ENCODE data around the gene SLC6A4.
"Not testable (repeated sequence)": the region's sequence is repeated elsewhere in the genome, so short reads cannot be mapped to it uniquely, and the experiment has no call there.

The SLC6A4 gene

GRCh38 chr17:30188211-30188939, 47.1 kb downstream of the SLC6A4 start:
- FAIRE-seq (no peak), DNase-seq (ENCODE audit: extremely low spot score, insufficient read length, low read depth) (no peak)

DNA sequence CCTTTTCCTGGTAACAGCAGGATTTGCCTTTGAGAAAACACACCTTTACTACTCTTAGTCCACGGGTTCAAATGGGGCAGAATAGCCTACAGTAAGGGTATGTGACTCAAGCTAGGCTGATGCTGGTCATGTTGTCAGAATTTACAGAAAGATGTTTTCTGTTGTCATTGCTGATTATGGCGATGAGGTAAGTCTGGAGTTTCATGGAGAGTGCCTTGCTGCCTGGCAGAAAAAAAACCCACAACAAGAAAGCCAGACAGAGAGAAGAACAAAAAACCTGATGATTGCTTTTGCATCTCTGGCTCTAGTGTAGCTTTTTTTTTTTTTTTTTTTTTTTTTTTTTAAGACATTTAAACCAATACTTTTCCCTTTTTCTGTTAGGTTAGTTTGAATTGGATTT, 47.9 kb downstream of the SLC6A4 start:
- FAIRE-seq (no peak), DNase-seq (ENCODE audit: extremely low spot score, insufficient read length, low read depth) (no peak)

GRCh38 chr17:30186761-30187160, 48.7 kb downstream of the SLC6A4 start:
- FAIRE-seq: no peak

GRCh38 chr17:30176855-30177254, 58.6 kb downstream of the SLC6A4 start:
- FAIRE-seq: no peak
- DNase-seq (ENCODE audit: extremely low spot score, insufficient read length, low read depth): no peak

More at GRCh38 chr17:30186761-30187160, 48.7 kb downstream of the SLC6A4 start:
- DNase-seq (ENCODE audit: extremely low spot score, insufficient read length, low read depth): no peak

- DNase-seq (ENCODE audit: extremely low spot score, insufficient read length, low read depth) (no peak), FAIRE-seq (no peak)
These were observed 60.9 kb downstream of the SLC6A4 start for GRCh38 chr17:30174556-30174955.

- DNase-seq (ENCODE audit: extremely low spot score, insufficient read length, low read depth): peak; percentile 54
- peak; percentile 98 for FAIRE-seq
These were observed 61.8 kb downstream of the SLC6A4 start for GRCh38 chr17:30173649-30174048.

- no peak for FAIRE-seq
- DNase-seq (ENCODE audit: extremely low spot score, insufficient read length, low read depth): no peak
These were observed 62.9 kb downstream of the SLC6A4 start for GRCh38 chr17:30172560-30172959.

DNA sequence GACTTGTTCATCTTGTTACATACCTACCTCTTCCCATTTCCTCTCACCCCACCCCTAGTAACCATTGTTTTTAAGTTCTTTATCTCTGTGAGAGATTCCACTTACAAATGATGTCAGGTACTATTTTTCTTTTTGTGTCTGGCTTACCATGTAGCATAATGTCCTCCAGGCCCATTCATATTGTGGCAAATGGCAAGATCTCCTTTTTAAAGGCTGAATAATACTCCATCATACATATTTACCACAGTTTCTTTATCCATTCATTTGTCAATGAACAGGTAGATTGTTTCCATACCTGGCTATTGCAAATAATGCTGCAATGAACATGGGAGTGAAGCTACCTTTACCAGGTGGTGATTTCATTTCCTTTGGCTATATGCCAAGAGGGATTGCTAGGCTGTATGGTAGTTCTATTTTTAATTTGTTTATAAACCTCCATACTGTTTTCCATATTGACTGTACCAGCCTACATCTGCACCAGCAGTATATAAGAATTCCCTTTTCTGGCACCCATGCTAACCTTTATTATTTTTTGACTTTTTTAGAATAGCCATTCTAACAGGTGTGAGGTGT, 65.0 kb downstream of the SLC6A4 start:
- FAIRE-seq: no peak
- no peak for DNase-seq (ENCODE audit: extremely low spot score, insufficient read length, low read depth)

- FAIRE-seq: peak; percentile 26
- no peak for DNase-seq (ENCODE audit: extremely low spot score, insufficient read length, low read depth)
These were observed 69.5 kb downstream of the SLC6A4 start for GRCh38 chr17:30165960-30166359.

DNA sequence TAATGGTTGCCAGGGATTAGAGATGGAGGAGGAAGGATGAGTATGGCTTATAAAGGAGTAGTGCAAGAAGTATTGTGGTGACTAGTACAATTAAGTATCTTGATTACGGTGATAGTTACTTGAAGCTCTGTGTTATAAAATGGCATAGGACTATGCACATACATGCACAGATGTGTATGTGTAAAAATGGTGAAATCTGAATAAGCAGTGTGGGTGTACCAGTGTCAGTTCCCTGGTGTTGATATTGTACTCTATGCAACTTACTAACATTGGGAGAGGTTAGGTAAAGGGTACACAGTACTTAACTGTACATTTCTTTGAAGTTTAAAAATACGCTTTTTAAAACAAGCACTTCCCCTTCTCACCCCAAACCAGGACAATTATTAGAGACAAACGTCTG, 70.3 kb downstream of the SLC6A4 start:
- FAIRE-seq (no peak), DNase-seq (ENCODE audit: extremely low spot score, insufficient read length, low read depth) (no peak)

- FAIRE-seq: no peak
- no peak for DNase-seq (ENCODE audit: extremely low spot score, insufficient read length, low read depth)
These were observed 71.0 kb downstream of the SLC6A4 start for GRCh38 chr17:30164531-30164930.

DNA sequence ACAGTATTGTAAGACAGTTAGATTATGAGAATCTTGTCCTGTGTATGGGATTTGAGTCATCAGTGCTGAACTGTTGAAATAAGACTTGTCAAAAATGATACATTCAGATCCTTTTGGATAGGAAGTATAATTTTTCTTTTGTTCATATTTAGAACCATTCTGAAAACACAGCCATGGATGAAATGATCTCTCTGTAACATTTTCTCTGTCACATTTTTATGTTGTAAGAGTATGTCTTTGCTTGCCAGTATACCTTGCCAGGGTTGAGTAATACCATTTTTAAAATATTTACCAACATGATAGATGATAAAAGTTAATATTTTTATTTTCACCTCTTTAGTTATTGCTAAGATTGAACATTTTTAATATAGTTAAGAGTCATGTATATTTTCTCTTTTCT, 73.9 kb downstream of the SLC6A4 start:
- DNase-seq (ENCODE audit: extremely low spot score, insufficient read length, low read depth) (no peak), FAIRE-seq (no peak)

GRCh38 chr17:30160419-30161172, 74.9 kb downstream of the SLC6A4 start:
- DNase-seq (ENCODE audit: extremely low spot score, insufficient read length, low read depth) (no peak), FAIRE-seq (no peak)

DNA sequence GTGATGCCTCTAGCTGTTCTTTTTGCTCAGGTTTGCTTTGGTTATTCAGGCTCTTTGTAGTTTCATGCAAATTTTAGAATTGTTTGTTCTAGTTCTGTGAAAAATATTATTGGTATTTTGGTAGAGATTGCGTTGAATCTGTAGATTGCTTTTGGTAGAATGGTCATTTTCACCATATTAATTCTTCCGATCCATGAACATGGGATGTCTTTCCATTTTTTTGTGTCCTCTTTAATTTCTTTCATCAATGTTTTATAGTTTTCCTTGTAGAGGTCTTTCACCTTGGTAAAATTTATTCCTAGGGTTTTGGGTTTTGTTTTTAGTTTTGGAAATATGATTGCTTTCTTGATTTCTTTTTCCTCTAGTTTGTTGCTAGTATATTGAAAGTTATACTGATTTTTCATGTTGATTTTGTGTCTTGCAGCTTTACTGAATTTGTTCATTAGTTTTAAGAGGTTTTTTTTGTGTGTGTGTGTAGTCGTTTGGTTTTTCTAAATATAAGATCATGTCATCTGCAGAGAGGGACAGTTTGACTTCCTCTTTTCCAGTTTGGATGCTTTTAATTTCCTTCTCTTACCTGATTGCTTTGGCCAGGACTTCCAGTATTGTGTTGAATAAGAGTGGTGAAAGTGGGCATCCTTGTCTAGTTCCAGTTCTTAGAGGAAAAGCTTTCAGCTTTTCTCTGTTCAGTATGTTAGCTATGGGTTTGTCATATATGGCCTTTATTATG, 76.4 kb downstream of the SLC6A4 start:
- DNase-seq (ENCODE audit: extremely low spot score, insufficient read length, low read depth): no peak
- FAIRE-seq: no peak

GRCh38 chr17:30155389-30155788, 80.1 kb downstream of the SLC6A4 start:
- DNase-seq (ENCODE audit: extremely low spot score, insufficient read length, low read depth) (no peak), FAIRE-seq (no peak)

DNA sequence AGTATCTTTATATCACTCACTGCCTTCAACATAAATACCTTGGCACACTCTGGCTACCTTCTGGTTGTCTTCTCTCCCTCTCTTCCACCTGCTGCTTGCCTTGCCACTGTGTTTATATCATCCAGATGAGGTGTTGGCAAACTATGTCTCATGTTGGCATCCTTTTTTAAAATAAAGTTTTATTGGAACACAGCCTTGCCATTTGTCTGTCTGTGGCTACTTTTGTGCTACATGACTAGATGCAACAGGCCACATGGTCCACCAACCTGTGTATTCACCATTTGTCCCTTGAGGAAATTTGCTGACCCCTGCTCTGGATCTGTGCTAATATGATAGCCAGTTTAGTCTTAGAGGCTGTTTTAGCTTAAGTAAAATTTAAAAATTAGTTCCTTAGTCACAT, 82.0 kb downstream of the SLC6A4 start:
- DNase-seq (ENCODE audit: extremely low spot score, insufficient read length, low read depth) (no peak), FAIRE-seq (no peak)

DNA sequence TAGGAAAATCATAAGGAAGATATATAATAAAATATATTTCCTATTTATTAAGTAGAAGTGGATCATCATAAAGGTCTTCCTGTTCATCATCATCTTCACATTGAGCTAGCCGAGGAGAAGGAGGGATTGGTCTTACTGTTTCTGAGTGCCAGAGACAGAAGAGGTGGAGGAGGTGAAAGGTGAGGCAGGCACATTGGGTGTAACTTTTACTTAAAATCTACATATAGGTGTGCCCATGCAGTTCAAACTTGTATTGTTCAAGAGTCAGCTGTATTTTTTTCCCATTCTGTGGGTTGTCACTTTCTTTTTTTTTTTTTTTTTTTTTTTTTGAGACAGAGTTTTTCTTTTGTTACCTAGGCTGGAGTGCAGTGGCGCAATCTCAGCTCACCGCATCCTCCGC, 84.0 kb downstream of the SLC6A4 start:
- no peak for DNase-seq (ENCODE audit: extremely low spot score, insufficient read length, low read depth)

GRCh38 chr17:30148376-30148775, 87.1 kb downstream of the SLC6A4 start:
- FAIRE-seq: peak; percentile 39
- no peak for DNase-seq (ENCODE audit: extremely low spot score, insufficient read length, low read depth)

More for the DNA sequence above, 84.0 kb downstream of the SLC6A4 start:
- no peak for FAIRE-seq

DNA sequence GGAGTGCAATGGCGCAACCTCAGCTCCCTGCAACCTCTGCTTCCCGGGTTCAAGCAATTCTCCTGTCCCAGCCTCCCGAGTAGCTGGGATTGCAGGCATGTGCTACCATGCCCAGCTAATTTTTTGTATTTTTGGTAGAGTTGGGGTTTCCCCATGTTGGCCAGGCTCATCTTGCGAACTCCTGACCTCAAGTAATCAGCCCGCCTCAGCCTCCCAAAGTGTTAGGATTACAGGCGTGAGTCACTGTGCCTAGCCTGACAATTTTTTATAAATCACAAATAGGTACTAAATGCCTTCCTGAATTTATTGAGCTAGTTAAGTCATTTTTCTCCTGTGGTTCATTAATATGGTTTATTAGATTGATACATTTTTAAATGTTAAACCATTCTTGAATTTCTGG, 87.6 kb downstream of the SLC6A4 start:
- DNase-seq (ENCODE audit: extremely low spot score, insufficient read length, low read depth); FAIRE-seq: not testable (repeated sequence)

All from GM18507 (cell line).